ENCODE results near the gene PRR33.

- TF ChIP-seq EZH2phosphoT487 (IDR thresholded peaks at IDR 0.05; ENCODE audit: low read depth, severe bottlenecking, unreplicated experiment), result no peak
- no peak for TF ChIP-seq EZH2 (IDR thresholded peaks at IDR 0.05; ENCODE audit: borderline replicate concordance)
These were observed 2.1 kb upstream of the PRR33 start for GRCh38 chr11:1893581-1894359.

Measured in hepatocyte (in vitro differentiated cells).